ENCODE measurements around the gene SLC17A3. TPM values are rescaled to one million over a fixed set of nuclear protein-coding genes. Genes with fewer than 3 reads are reported as not detected.

The SLC17A3 gene, protein sequence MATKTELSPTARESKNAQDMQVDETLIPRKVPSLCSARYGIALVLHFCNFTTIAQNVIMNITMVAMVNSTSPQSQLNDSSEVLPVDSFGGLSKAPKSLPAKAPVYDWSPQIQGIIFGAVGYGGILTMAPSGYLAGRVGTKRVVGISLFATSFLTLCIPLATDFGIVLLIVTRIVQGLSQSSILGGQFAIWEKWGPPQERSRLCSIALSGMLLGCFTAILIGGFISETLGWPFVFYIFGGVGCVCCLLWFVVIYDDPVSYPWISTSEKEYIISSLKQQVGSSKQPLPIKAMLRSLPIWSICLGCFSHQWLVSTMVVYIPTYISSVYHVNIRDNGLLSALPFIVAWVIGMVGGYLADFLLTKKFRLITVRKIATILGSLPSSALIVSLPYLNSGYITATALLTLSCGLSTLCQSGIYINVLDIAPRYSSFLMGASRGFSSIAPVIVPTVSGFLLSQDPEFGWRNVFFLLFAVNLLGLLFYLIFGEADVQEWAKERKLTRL
- 0.87 to 2.0 TPM (median 1.1 TPM) in 5 replicates for total RNA-seq (2022; extraction: Qiagen RNA extraction; ENCODE audit: low read depth)

DNA sequence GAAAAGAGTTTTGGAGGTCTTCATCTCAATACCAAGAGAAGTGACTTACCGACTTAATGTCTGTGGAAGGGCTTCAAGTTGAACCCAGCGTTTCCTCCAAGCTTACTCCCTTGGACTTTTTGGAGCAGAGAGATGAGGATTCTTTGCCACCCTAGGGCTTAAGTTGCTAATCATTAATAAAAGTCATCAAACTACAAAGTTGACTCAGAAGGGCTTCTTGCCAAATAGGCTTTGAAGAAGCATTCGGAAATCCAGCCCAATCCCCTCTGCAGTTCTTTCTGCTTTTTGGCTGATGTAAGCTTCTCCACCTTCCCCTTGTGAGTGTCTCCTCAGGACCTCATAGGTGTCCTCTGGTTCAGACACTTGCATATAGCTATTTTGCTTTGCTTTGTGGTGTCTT lies at the start of gene SLC17A3:
TSS of gene SLC17A3 (minus strand) at position 126 of the 400 bp plus-strand sequence. CDS start 5,856 bp downstream, outside the sequence.

DNA sequence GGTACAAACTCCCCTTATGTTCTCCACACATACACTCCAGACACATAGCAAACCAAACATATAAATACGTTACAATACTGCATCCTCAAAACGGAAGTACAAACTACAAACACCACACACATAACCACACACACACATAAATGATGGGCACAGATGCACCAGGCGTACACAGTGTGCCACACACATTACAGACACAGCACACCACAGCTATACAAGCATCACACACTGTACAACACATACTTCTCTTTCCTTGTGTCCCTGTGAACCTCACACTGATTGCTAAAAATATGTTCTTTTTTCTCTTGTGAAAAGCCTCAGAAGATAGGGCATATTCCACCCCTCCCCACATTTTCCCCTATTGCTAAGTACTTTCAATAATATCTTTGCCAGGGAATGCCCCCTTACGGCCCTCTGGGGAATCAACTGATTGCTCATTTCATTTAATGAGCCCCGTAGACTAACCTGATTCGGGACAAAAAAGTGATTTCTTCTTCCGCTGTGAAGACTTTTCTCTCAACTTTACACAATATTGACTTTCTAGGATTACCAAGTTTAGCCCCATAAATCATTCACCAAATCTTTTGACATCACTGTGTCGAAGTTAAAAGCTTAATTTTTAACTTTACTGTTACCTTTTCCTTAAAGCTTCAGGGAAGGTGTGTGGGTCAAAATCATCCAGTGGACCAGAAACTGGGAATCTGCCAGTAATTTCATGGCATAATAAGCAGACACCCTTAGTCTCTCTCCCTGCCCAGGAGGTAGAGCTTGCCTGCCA lies 42.3 kb downstream of the SLC17A3 start, which contains the start of gene SLC17A1:
TSS of gene SLC17A1 (minus strand) at position 521 of the 775 bp plus-strand sequence. CDS start 1,495 bp downstream, outside the sequence.

Other genes starting within 250 kb of the SLC17A3 start
- 0.13 to 0.26 TPM (median 0.17 TPM) in 3 of 5 replicates, not detected in the others for gene SCGN, start 222.0 kb downstream of the SLC17A3 start, total RNA-seq (2022; extraction: Qiagen RNA extraction; ENCODE audit: low read depth)
- gene SLC17A4, start 119.5 kb downstream of the SLC17A3 start, total RNA-seq (2022; extraction: Qiagen RNA extraction; ENCODE audit: low read depth) = not detected in 5 replicates
- 0.14 TPM in 1 of 5 replicates, not detected in the others for gene SLC17A1, start 42.2 kb downstream of the SLC17A3 start, total RNA-seq (2022; extraction: Qiagen RNA extraction; ENCODE audit: low read depth)
- gene SLC17A2, start 56.4 kb upstream of the SLC17A3 start, total RNA-seq (2022; extraction: Qiagen RNA extraction; ENCODE audit: low read depth) = not detected in 5 replicates
- 1.5 to 2.1 TPM (median 1.7 TPM) in 5 replicates for gene TRIM38, start 88.6 kb upstream of the SLC17A3 start, total RNA-seq (2022; extraction: Qiagen RNA extraction; ENCODE audit: low read depth)
- 8.5 to 13.9 TPM (median 12.4 TPM) in 5 replicates for gene HFE, start 213.2 kb upstream of the SLC17A3 start, total RNA-seq (2022; extraction: Qiagen RNA extraction; ENCODE audit: low read depth)

Measured in A549 treated with ZK216348 at 1 μM for 4 hours (cell line).